SK-N-SH (cell line): ENCODE results near the gene GSG1L. TPM values are rescaled to one million over a fixed set of nuclear protein-coding genes. Genes with fewer than 3 reads are reported as not detected.

ENCODE experiments used
- CTCF ChIA-PET: fragments of 300-600, 350-600 bp; formaldehyde crosslinking; extraction: SDS; loops from one replicate; lab custom pipeline; 2021; lab: Yijun Ruan, JAX
- POLR2A ChIA-PET: fragments of 350-600 bp; sonication (Branson Sonifier 250); formaldehyde crosslinking; extraction: SDS; loops from one replicate; lab custom pipeline; 2020; ENCODE audit warnings: antibody characterized with exemption, inconsistent platforms; lab: Yijun Ruan, JAX
- DNase-seq: peaks from one replicate; pipeline ENCODE4 v3.0.0; 2012
- H2AFZ ChIP-seq: fragments of 200-600 bp; sonication (generic); 2 replicates; pipeline ENCODE4 v1.8.1; 2016; ENCODE audit warnings: antibody characterized with exemption, mild to moderate bottlenecking, low read depth
- H3F3A ChIP-seq: fragments of 200-600 bp; sonication (generic); replicated peaks from 2 replicates; pipeline ENCODE3; 2016; ENCODE audit warnings: antibody characterized with exemption, mild to moderate bottlenecking; ENCODE audit not compliant: insufficient read depth
- H3K27ac ChIP-seq, 2 experiments: fragments of 200-500 bp in 1 of 2; fragments of 200-600 bp in 1 of 2; sonication (Bioruptor generic) in 1 of 2; sonication (generic), shearing (Covaris generic) in 1 of 2; 2 replicates each; pipeline versions ENCODE4 v1.5.1 to v1.6.1; 2014 to 2016; ENCODE audit warnings: low read depth in 2 of 2, inconsistent platforms in 1 of 2, low read length in 1 of 2, mild to moderate bottlenecking in 1 of 2, mixed read lengths in 1 of 2
- H3K27me3 ChIP-seq: fragments of 200-600 bp; sonication (generic), shearing (Covaris generic); 2 replicates; pipeline ENCODE4 v1.6.1; 2016; ENCODE audit warnings: mixed run types; ENCODE audit not compliant: insufficient read depth
- H3K36me3 ChIP-seq, 2 experiments: fragments of 200-500 bp in 1 of 2; fragments of 200-600 bp in 1 of 2; sonication (Bioruptor generic) in 1 of 2; sonication (generic) in 1 of 2; replicated peaks in 1 of 2; 2 replicates each; pipeline versions ENCODE3 to v1.5.1; 2014 to 2016; ENCODE audit warnings: low read length in 1 of 2, mild to moderate bottlenecking in 1 of 2; ENCODE audit not compliant: insufficient read depth in 2 of 2, control insufficient read depth in 1 of 2
- H3K4me1 ChIP-seq, 2 experiments: fragments of 200-500 bp in 1 of 2; fragments of 200-600 bp in 1 of 2; sonication (Bioruptor generic) in 1 of 2; sonication (generic), shearing (Covaris generic) in 1 of 2; 2 replicates each; pipeline versions ENCODE4 v1.5.1 to v1.6.1; 2014 to 2016; ENCODE audit warnings: low read depth in 1 of 2, low read length in 1 of 2, mixed run types in 1 of 2; ENCODE audit not compliant: insufficient read depth in 2 of 2, control insufficient read depth in 1 of 2
- H3K4me2 ChIP-seq: fragments of 200-600 bp; sonication (generic), shearing (Covaris generic); 2 replicates; pipeline ENCODE4 v1.6.1; 2017; ENCODE audit warnings: mixed run types
- H3K4me3 ChIP-seq, 2 experiments: fragments of 200-500 bp in 1 of 2; fragments of 200-600 bp in 1 of 2; sonication (Bioruptor generic) in 1 of 2; sonication (generic), shearing (Covaris generic) in 1 of 2; 2 replicates each; pipeline versions ENCODE4 v1.5.1 to v1.8.1; 2014 to 2016; ENCODE audit warnings: low read depth in 2 of 2, inconsistent platforms in 1 of 2, low read length in 1 of 2, mild to moderate bottlenecking in 1 of 2, mixed read lengths in 1 of 2, moderate library complexity in 1 of 2
- H3K79me2 ChIP-seq: fragments of 200-600 bp; sonication (generic); 2 replicates; pipeline ENCODE4 v1.8.1; 2017; ENCODE audit warnings: mild to moderate bottlenecking; ENCODE audit not compliant: insufficient read depth
- H3K9ac ChIP-seq: fragments of 200-600 bp; sonication (generic); 2 replicates; pipeline ENCODE4 v1.6.1; 2017; ENCODE audit warnings: mixed run types
- H3K9me2 ChIP-seq: fragments of 200-600 bp; sonication (generic); 2 replicates; pipeline ENCODE4 v1.6.1; 2017; ENCODE audit warnings: mixed run types
- H3K9me3 ChIP-seq: fragments of 200-600 bp; sonication (generic); 2 replicates; pipeline ENCODE4 v1.6.1; 2017; ENCODE audit warnings: mixed run types, mild to moderate bottlenecking, moderate library complexity
- H4K20me1 ChIP-seq: fragments of 200-600 bp; sonication (generic); 2 replicates; pipeline ENCODE4 v1.6.1; 2017; ENCODE audit warnings: mild to moderate bottlenecking, mixed run types; ENCODE audit not compliant: insufficient read depth
- CHD2 ChIP-seq: fragments of 150-350 bp; IDR thresholded peaks from 2 replicates; pipeline ENCODE4 v1.6.1; 2018; ENCODE audit warnings: low read length; ENCODE audit not compliant: partially characterized antibody
- ELF1 ChIP-seq: IDR thresholded peaks from 2 replicates; pipeline ENCODE4 v1.4.0; 2012
- EZH2phosphoT487 ChIP-seq: fragments of 200-600 bp; sonication (generic); IDR thresholded peaks from 2 replicates; pipeline ENCODE4 v1.6.1; 2017; ENCODE audit warnings: low read depth, mixed run types, mild to moderate bottlenecking, antibody characterized with exemption, moderate library complexity, borderline replicate concordance
- FOXJ3 ChIP-seq: sonication (generic); formaldehyde crosslinking; IDR thresholded peaks from 2 replicates; pipeline ENCODE4 v1.5.1; 2020; ENCODE audit warnings: mild to moderate bottlenecking, missing genetic modification reagents
- GATA2 ChIP-seq: sonication (generic); formaldehyde crosslinking; IDR thresholded peaks from 2 replicates; pipeline ENCODE4 v1.5.0; 2020; ENCODE audit warnings: mild to moderate bottlenecking, missing genetic modification reagents
- MEF2A ChIP-seq: IDR thresholded peaks from 2 replicates; pipeline ENCODE4 v1.4.0; 2012; ENCODE audit warnings: low read depth, borderline replicate concordance
- MXI1 ChIP-seq: IDR thresholded peaks from 2 replicates; pipeline ENCODE4 v1.6.1; 2012; ENCODE audit warnings: mild to moderate bottlenecking, low read depth, low read length, improper control_type of control experiment
- POLR2AphosphoS5 ChIP-seq: IDR thresholded peaks from 2 replicates; pipeline ENCODE4 v1.6.1; 2012; ENCODE audit warnings: low read depth, low read length
- RXRA ChIP-seq: IDR thresholded peaks from 2 replicates; pipeline ENCODE4 v1.4.0; 2012; ENCODE audit warnings: low read depth, mild to moderate bottlenecking, borderline replicate concordance
- TAF1 ChIP-seq: IDR thresholded peaks from 2 replicates; pipeline ENCODE4 v1.6.1; 2012; ENCODE audit warnings: low read depth, mild to moderate bottlenecking, low read length, moderate library complexity, borderline replicate concordance
- TCF12 ChIP-seq: IDR thresholded peaks from 2 replicates; pipeline ENCODE4 v1.4.0; 2012
- WGBS: methylation state at CpG from one replicate; pipeline ENCODE4 v1.1.6; 2017; ENCODE audit warnings: low lambda C conversion rate; 5-methylcytosine and 5-hydroxymethylcytosine counted together
- polyA plus RNA-seq, 3 experiments: library from polyadenylated mRNA; depleted of rRNA; stranded (reverse); fragments of >200 nt; gene quantifications; 2 replicates each; pipeline ENCODE4 v1.2.3, GENCODE V29; 2012
- TF ChIP-seq, protein P1 (sequence below): fragments of 150-350 bp; IDR thresholded peaks from 2 replicates; pipeline ENCODE4 v1.6.1; 2016; ENCODE audit warnings: mild to moderate bottlenecking, low read depth, low read length
- TF ChIP-seq, protein P2 (sequence below): IDR thresholded peaks from 2 replicates; pipeline ENCODE4 v1.4.0; 2012; ENCODE audit warnings: low read depth
- TF ChIP-seq, protein P3 (sequence below): IDR thresholded peaks from 2 replicates; pipeline ENCODE4 v1.4.0; 2012; ENCODE audit warnings: low read depth, borderline replicate concordance
- TF ChIP-seq, protein P4 (sequence below): IDR thresholded peaks from 2 replicates; pipeline ENCODE4 v1.6.1; 2012; ENCODE audit warnings: mild to moderate bottlenecking, low read depth, low read length, moderate library complexity
- TF ChIP-seq, protein P5 (sequence below): fragments of 150-350 bp; IDR thresholded peaks from 2 replicates; pipeline ENCODE4 v1.6.1; 2017; ENCODE audit warnings: antibody characterized with exemption, low read length, low read depth, borderline replicate concordance
- TF ChIP-seq, protein P6 (sequence below): IDR thresholded peaks from 2 replicates; pipeline ENCODE4 v1.4.0; 2012; ENCODE audit warnings: low read depth, borderline replicate concordance

The GSG1L gene
- polyA plus RNA-seq, 1 of the 3 experiments (the other 2 are of a cell fraction) = not detected

DNA sequence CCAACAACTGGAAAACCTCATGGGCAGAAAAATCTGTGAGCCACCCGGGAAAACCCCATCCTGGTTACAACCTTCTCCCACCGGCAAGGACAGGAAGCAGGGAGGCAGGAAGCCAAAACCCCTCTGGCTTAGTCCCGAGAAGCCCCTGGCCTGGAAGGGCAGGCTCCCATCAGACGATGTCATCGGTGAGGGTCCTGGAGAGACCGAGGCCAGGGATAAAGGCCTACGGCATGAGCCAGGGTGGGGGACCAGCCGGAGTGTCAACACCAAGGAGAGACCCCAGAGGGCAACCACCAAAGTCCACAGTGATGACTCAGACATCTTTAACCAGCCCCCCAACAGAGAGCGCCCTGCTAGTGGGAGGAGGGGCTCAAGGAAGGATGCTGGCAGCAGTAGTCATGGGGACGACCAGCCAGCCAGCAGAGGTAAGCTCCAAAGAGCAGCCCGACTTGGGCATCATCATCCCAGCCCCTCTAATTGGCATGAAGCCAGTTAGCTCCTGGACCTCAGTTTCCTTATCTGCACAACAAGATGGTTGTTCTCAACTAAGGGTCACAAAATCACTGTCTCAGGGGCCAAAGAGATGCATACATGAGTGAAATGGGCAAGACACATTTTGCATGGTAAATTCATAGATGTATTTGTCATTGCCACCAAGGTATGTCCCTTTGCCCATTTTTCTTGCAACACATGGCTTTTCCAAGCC is 322.9 kb downstream of the GSG1L start (continued):
- TF ChIP-seq, protein P1, sequence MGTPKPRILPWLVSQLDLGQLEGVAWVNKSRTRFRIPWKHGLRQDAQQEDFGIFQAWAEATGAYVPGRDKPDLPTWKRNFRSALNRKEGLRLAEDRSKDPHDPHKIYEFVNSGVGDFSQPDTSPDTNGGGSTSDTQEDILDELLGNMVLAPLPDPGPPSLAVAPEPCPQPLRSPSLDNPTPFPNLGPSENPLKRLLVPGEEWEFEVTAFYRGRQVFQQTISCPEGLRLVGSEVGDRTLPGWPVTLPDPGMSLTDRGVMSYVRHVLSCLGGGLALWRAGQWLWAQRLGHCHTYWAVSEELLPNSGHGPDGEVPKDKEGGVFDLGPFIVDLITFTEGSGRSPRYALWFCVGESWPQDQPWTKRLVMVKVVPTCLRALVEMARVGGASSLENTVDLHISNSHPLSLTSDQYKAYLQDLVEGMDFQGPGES = no peak

DNA sequence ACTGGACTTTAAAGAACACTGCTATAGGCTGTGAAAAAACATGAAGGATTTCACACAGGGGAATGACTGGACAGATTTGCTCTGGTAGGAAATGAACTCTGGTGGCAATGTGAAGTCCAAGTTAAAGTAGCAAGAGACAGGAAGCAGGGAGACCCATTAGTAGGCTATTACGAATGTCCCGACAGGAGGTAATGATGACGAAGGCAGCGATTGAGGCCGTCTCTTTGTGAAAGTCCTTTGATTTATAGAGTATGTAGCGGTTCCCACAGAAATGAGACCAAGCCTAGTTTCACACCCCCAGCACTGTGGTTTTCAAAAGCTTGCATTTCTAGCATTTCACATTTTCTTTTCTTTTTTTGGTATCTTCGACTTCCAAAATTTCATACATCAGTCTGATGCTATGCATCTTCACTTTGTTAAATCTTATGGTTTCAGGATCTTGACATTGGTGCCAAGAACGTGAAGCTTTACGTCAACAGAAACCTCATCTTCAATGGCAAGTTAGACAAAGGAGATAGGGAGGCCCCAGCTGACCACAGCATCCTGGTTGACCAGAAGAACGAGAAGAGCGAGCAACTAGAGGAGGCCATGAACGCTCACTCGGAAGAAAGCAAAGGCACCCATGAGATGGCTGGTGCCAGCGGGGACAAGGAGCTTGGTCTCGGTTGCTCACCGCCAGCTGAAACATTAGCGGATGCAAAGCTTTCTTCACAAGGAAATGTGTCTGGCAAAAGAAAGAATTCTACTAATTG is 323.7 kb downstream of the GSG1L start:
- Histone ChIP-seq H3K9me3 (no peaks in the 10 kb centered on the region), H3K79me2 (no peaks in the 10 kb centered on the region), H3K4me2 (no peak overlapping the region), H3K36me3 (peaks cover 8 to 11% of the 10 kb centered on the region in 2 experiments), H2AFZ (no peak overlapping the region), H3K4me3 (no peak overlapping the region), H3K27ac (no peak overlapping the region), H3K27me3 (no peaks in the 10 kb centered on the region), H4K20me1 (no peaks in the 10 kb centered on the region), H3K4me1 (peaks cover 0 to 2% of the 10 kb centered on the region in 2 experiments; a peak in 1 of 4 replicates), H3K9ac (no peak overlapping the region), H3F3A (no peaks in the 10 kb centered on the region), H3K9me2 (no peaks in the 10 kb centered on the region)
- DNase-seq = no peak
- ChIA-PET POLR2A (no interaction called here), CTCF (interaction anchor here (0.9 kb wide), 1 partner anchor 40 kb away, joined by 3 read pairs; no protein-coding TSS in a partner anchor)
- TF ChIP-seq, protein P2, sequence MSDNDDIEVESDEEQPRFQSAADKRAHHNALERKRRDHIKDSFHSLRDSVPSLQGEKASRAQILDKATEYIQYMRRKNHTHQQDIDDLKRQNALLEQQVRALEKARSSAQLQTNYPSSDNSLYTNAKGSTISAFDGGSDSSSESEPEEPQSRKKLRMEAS = no peak
- no peak for TF ChIP-seq FOXJ3 (CRISPR knock-in tag)
- TF ChIP-seq, protein P3, sequence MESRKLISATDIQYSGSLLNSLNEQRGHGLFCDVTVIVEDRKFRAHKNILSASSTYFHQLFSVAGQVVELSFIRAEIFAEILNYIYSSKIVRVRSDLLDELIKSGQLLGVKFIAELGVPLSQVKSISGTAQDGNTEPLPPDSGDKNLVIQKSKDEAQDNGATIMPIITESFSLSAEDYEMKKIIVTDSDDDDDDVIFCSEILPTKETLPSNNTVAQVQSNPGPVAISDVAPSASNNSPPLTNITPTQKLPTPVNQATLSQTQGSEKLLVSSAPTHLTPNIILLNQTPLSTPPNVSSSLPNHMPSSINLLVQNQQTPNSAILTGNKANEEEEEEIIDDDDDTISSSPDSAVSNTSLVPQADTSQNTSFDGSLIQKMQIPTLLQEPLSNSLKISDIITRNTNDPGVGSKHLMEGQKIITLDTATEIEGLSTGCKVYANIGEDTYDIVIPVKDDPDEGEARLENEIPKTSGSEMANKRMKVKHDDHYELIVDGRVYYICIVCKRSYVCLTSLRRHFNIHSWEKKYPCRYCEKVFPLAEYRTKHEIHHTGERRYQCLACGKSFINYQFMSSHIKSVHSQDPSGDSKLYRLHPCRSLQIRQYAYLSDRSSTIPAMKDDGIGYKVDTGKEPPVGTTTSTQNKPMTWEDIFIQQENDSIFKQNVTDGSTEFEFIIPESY = no peak
- no peak for TF ChIP-seq ELF1
- no peak for TF ChIP-seq MEF2A
- TF ChIP-seq CHD2 = no peak
- TF ChIP-seq, protein P4, sequence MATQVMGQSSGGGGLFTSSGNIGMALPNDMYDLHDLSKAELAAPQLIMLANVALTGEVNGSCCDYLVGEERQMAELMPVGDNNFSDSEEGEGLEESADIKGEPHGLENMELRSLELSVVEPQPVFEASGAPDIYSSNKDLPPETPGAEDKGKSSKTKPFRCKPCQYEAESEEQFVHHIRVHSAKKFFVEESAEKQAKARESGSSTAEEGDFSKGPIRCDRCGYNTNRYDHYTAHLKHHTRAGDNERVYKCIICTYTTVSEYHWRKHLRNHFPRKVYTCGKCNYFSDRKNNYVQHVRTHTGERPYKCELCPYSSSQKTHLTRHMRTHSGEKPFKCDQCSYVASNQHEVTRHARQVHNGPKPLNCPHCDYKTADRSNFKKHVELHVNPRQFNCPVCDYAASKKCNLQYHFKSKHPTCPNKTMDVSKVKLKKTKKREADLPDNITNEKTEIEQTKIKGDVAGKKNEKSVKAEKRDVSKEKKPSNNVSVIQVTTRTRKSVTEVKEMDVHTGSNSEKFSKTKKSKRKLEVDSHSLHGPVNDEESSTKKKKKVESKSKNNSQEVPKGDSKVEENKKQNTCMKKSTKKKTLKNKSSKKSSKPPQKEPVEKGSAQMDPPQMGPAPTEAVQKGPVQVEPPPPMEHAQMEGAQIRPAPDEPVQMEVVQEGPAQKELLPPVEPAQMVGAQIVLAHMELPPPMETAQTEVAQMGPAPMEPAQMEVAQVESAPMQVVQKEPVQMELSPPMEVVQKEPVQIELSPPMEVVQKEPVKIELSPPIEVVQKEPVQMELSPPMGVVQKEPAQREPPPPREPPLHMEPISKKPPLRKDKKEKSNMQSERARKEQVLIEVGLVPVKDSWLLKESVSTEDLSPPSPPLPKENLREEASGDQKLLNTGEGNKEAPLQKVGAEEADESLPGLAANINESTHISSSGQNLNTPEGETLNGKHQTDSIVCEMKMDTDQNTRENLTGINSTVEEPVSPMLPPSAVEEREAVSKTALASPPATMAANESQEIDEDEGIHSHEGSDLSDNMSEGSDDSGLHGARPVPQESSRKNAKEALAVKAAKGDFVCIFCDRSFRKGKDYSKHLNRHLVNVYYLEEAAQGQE = no peak
- TF ChIP-seq TAF1 = no peak
- TF ChIP-seq, protein P5, sequence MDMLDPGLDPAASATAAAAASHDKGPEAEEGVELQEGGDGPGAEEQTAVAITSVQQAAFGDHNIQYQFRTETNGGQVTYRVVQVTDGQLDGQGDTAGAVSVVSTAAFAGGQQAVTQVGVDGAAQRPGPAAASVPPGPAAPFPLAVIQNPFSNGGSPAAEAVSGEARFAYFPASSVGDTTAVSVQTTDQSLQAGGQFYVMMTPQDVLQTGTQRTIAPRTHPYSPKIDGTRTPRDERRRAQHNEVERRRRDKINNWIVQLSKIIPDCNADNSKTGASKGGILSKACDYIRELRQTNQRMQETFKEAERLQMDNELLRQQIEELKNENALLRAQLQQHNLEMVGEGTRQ = no peak
- TF ChIP-seq RXRA = no peak
- TF ChIP-seq, protein P6, sequence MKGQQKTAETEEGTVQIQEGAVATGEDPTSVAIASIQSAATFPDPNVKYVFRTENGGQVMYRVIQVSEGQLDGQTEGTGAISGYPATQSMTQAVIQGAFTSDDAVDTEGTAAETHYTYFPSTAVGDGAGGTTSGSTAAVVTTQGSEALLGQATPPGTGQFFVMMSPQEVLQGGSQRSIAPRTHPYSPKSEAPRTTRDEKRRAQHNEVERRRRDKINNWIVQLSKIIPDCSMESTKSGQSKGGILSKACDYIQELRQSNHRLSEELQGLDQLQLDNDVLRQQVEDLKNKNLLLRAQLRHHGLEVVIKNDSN = no peak
- TF ChIP-seq, protein P1 = no peak
- TF ChIP-seq POLR2AphosphoS5 = no peak
- TF ChIP-seq TCF12 = no peak
- TF ChIP-seq GATA2 (CRISPR knock-in tag) = no peak
- TF ChIP-seq EZH2phosphoT487 = no peak
- no peak for TF ChIP-seq MXI1
- WGBS = 94% methylated on average over 17 of the region's 17 CpGs
